Measurements from ENCODE around the gene NPSR1.
"Not testable (repeated sequence)": the region's sequence is repeated elsewhere in the genome, so short reads cannot be mapped to it uniquely, and the experiment has no call there.

The NPSR1 gene

GRCh38 chr7:34657632-34658268, at the start of gene NPSR1:
Gene NPSR1 (plus strand): TSS chr7:34658218. CDS start chr7:34658413, 195 bp downstream.
- no peak for DNase-seq (ENCODE audit: low read depth)

- no peak for DNase-seq (ENCODE audit: low read depth)
Observed at GRCh38 chr7:34612661-34613060, 45.4 kb upstream of the NPSR1 start.

GRCh38 chr7:34620425-34620824, 37.6 kb upstream of the NPSR1 start:
- no peak for DNase-seq (ENCODE audit: low read depth)

- no peak for DNase-seq (ENCODE audit: low read depth)
Observed at GRCh38 chr7:34622182-34622581, 35.8 kb upstream of the NPSR1 start.

GRCh38 chr7:34622771-34623250, 35.2 kb upstream of the NPSR1 start:
- DNase-seq (ENCODE audit: low read depth), result no peak

GRCh38 chr7:34628618-34629017, 29.4 kb upstream of the NPSR1 start:
- DNase-seq (ENCODE audit: low read depth), result not testable (repeated sequence)

- DNase-seq (ENCODE audit: low read depth), result peak; percentile 7
Observed at GRCh38 chr7:34652809-34653208, 5.2 kb upstream of the NPSR1 start.

- no peak for DNase-seq (ENCODE audit: low read depth)
Observed at GRCh38 chr7:34653787-34654186, 4.2 kb upstream of the NPSR1 start.

- DNase-seq (ENCODE audit: low read depth), result no peak
Observed at GRCh38 chr7:34655384-34655783, 2.6 kb upstream of the NPSR1 start.

GRCh38 chr7:34656041-34656440, 2.0 kb upstream of the NPSR1 start:
- no peak for DNase-seq (ENCODE audit: low read depth)

GRCh38 chr7:34659472-34660075, 1.6 kb downstream of the NPSR1 start:
- no peak for DNase-seq (ENCODE audit: low read depth)

- no peak for DNase-seq (ENCODE audit: low read depth)
Observed at GRCh38 chr7:34662058-34662708, 4.2 kb downstream of the NPSR1 start.

GRCh38 chr7:34664755-34665154, 6.7 kb downstream of the NPSR1 start:
- DNase-seq (ENCODE audit: low read depth), result no peak

GRCh38 chr7:34672430-34672829, 14.4 kb downstream of the NPSR1 start:
- DNase-seq (ENCODE audit: low read depth), result peak; percentile 67

- no peak for DNase-seq (ENCODE audit: low read depth)
Observed at GRCh38 chr7:34673066-34673465, 15.0 kb downstream of the NPSR1 start.

GRCh38 chr7:34675749-34676374, 17.8 kb downstream of the NPSR1 start:
- DNase-seq (ENCODE audit: low read depth), result peak; percentile 42

GRCh38 chr7:34677491-34677890, 19.5 kb downstream of the NPSR1 start:
- no peak for DNase-seq (ENCODE audit: low read depth)

GRCh38 chr7:34687529-34687928, 29.5 kb downstream of the NPSR1 start:
- DNase-seq (ENCODE audit: low read depth), result no peak

GRCh38 chr7:34696415-34696814, 38.4 kb downstream of the NPSR1 start:
- DNase-seq (ENCODE audit: low read depth), result no peak

GRCh38 chr7:34709771-34710170, 51.8 kb downstream of the NPSR1 start:
- DNase-seq (ENCODE audit: low read depth), result no peak

GRCh38 chr7:34718867-34719266, 60.8 kb downstream of the NPSR1 start:
- DNase-seq (ENCODE audit: low read depth), result no peak

- DNase-seq (ENCODE audit: low read depth), result no peak
Observed at GRCh38 chr7:34719636-34720035, 61.6 kb downstream of the NPSR1 start.

GRCh38 chr7:34720289-34720688, 62.3 kb downstream of the NPSR1 start:
- DNase-seq (ENCODE audit: low read depth), result no peak

All from ELR (cell line).